Measurements from ENCODE around the gene GOPC. TPM values are rescaled to one million over a fixed set of nuclear protein-coding genes. Genes with fewer than 3 reads are reported as not detected.
"Not testable (repeated sequence)": the region's sequence is repeated elsewhere in the genome, so short reads cannot be mapped to it uniquely, and the experiment has no call there.

Gene GOPC
- 10 to 100 TPM; 14.8 to 15.8 TPM for total RNA-seq

DNA sequence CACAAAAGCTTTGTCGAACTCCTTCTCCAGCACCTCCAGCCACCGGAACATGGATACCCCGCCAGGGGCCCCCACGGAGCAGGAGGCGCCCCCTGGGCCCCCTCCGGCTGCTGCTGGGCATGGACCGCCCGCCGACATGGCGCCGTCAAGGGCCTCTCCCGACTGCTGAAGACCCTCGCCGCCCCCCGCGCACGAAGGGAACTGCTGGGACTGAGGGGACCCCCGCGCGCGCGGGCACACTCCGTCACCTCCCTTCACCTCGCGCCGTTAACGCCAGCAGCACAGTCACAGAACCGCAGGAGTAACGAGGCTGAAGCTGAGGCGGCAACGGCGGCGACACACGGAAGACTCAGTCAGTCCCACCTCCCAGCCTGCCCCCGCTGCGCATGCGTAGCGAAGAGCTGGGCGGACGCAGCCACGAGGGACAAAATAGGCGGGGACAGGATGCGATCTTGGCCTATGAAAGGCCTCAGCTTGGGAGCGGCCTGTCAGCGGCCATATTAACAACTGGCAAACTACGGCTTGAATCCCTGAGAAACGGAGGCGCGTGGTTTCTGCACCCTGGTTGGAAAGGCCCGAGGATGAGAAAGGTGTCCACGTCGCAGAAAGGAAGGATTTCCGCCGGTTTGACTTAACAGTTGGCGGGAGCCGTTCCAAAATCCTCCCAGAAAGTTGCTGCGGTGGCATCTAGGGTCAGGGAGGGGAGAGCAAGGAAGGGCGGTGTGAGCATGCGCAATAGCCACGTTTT, at the start of gene GOPC:
TSS of gene GOPC (minus strand) at position 361 of the 748 bp plus-strand sequence. CDS start at position 138, 223 bp downstream.
- H3K4me3 Mint-ChIP-seq = peak within 1 kb of the TSS; percentile 99
- H3K4me1 Mint-ChIP-seq (ENCODE audit: low read depth) = peaks cover 36% of the 10 kb centered on the region
- peaks cover 3% of the 10 kb centered on the region for H3K9me3 Mint-ChIP-seq
- H3K36me3 Mint-ChIP-seq = peaks cover 21% of the 10 kb centered on the region
- CTCF ChIA-PET = interaction anchor here (0.9 to 7.5 kb wide), 5 partner anchors 53 to 251 kb away, joined by 3 to 146 read pairs (median 4); no protein-coding TSS in a partner anchor
- intact Hi-C loops (cut with micrococcal nuclease) = loop anchor here (1.0 to 10.0 kb wide), 6 partner anchors 33 to 1752 kb away; partner anchors contain the start of genes NUS1 and TSPYL1
- peaks cover 2% of the 10 kb centered on the region for H3K27me3 Mint-ChIP-seq
- H3K27ac Mint-ChIP-seq = peak within 1 kb of the TSS; percentile 90
- POLR2A ChIA-PET = interaction anchor here (0.6 to 2.1 kb wide), 10 partner anchors 9 to 152 kb away, joined by 3 to 11 read pairs (median 4); partner anchors contain the start of gene DCBLD1
- DNase-seq = peak; percentile 97

- H3K4me1 Mint-ChIP-seq (ENCODE audit: low read depth); intact Hi-C loops (cut with micrococcal nuclease); POLR2A ChIA-PET; H3K9me3 Mint-ChIP-seq; H3K4me3 Mint-ChIP-seq; DNase-seq; H3K27ac Mint-ChIP-seq; CTCF ChIA-PET; H3K27me3 Mint-ChIP-seq; H3K36me3 Mint-ChIP-seq: not testable (repeated sequence)
Measured at GRCh38 chr6:117651984-117652383, 49.7 kb upstream of the GOPC start.

DNA sequence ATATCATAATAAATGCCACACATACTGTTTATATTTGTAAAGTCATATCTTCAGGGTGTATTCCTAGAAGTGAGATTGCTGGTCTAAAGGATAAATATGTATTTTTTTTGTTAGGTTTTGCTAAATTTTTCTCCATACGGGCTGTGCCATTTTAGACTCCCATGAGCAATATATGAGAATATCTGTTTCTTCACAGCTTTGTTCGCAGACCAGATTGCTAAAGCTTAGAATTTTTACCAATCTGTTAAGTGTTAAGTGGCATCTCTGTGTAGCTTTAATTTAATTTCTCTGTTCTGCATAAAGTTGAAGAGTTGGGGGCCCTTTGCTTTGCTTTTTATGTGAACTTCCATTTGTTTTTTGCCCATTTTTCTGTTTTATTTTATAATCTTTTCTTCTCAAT, 40.7 kb upstream of the GOPC start:
- H3K27ac Mint-ChIP-seq = no peak overlapping the region
- H3K36me3 Mint-ChIP-seq = no peaks in the 10 kb centered on the region
- ChIA-PET POLR2A (no interaction called here), CTCF (no interaction called here)
- no peaks in the 10 kb centered on the region for H3K4me1 Mint-ChIP-seq (ENCODE audit: low read depth)
- H3K4me3 Mint-ChIP-seq = no peak overlapping the region
- DNase-seq = no peak
- intact Hi-C loops (cut with micrococcal nuclease) = no loop called here
- H3K27me3 Mint-ChIP-seq = peaks cover 1% of the 10 kb centered on the region
- no peaks in the 10 kb centered on the region for H3K9me3 Mint-ChIP-seq

- Mint-ChIP-seq H3K9me3 (no peaks in the 10 kb centered on the region), H3K36me3 (no peaks in the 10 kb centered on the region), H3K4me3 (no peak overlapping the region), H3K27ac (no peak overlapping the region), H3K27me3 (peaks cover 5% of the 10 kb centered on the region), H3K4me1 (ENCODE audit: low read depth) (no peaks in the 10 kb centered on the region)
- ChIA-PET POLR2A (no interaction called here), CTCF (no interaction called here)
- intact Hi-C loops (cut with micrococcal nuclease) = no loop called here
- DNase-seq = no peak
Measured at GRCh38 chr6:117637770-117638169, 35.5 kb upstream of the GOPC start.

DNA sequence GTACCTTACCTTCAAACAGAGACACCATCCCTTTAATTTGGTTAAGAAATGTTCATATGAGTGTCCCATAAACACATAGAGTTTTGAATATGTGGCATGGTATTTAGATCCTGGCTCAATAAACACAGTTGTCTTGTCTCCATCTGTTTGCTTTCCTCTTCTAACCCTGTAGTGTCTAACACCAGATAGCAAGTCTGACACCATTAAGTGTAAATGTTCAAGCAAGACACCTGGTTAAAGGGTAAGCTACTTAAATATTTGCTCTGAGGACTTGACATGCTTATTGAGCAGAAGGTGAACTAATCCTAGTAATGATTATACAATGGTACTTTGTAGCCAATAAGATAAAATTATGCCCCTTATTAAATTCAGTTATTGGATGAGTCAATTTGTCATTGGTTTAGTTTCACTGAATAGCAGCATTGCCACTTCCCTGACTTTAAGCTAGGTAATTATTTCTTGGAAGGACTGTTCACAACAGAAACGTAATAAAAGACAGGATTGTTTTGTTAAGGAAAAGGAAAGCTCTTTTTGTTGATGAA, 26.9 kb upstream of the GOPC start:
- POLR2A ChIA-PET = no interaction called here
- Mint-ChIP-seq H3K4me3 (no peak overlapping the region), H3K4me1 (ENCODE audit: low read depth) (no peaks in the 10 kb centered on the region), H3K36me3 (peaks cover 4% of the 10 kb centered on the region), H3K27ac (no peak overlapping the region), H3K9me3 (peaks cover 16% of the 10 kb centered on the region), H3K27me3 (peaks cover 13% of the 10 kb centered on the region)
- intact Hi-C loops (cut with micrococcal nuclease) = no loop called here
- no peak for DNase-seq
- CTCF ChIA-PET = no interaction called here

- no peak for DNase-seq
- intact Hi-C loops (cut with micrococcal nuclease) = no loop called here
- Mint-ChIP-seq H3K4me3 (no peak overlapping the region), H3K36me3 (peaks cover 6% of the 10 kb centered on the region), H3K9me3 (peaks cover 20% of the 10 kb centered on the region), H3K27me3 (peaks cover 10% of the 10 kb centered on the region), H3K27ac (no peak overlapping the region), H3K4me1 (ENCODE audit: low read depth) (no peaks in the 10 kb centered on the region)
- CTCF ChIA-PET = no interaction called here
- POLR2A ChIA-PET = no interaction called here
Measured at GRCh38 chr6:117627533-117627932, 25.2 kb upstream of the GOPC start.

DNA sequence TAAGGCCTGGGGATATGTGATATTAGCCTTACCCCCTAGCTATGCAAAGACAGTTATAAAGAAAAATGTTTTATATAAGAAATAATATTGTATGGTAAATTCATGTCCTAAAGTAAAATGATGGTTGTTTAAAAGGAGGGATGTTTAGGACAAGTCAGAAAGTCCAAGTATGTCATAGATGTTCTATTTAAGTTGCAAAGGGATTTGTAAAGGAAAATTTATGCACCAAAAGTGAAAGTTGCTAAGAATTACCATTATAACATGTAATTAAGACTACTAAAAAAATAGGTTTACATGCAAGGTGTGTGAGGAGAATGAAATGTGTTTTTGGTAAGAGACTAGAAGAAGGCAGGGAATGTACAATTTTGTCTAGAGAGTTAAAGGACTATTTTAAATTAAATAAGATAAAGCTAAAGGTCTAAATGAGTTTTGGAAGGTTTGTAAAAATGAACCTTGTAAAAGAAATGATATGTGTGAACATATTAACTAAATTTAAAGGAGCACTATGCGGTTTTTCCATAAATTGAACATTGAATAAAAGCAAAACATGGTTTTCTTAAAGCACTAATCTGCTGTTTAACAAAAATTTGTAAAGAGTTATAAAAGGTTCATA, 22.7 kb upstream of the GOPC start:
- H3K36me3 Mint-ChIP-seq = peaks cover 6% of the 10 kb centered on the region
- intact Hi-C loops (cut with micrococcal nuclease) = no loop called here
- H3K27ac Mint-ChIP-seq = no peak overlapping the region
- H3K9me3 Mint-ChIP-seq = peaks cover 20% of the 10 kb centered on the region
- ChIA-PET POLR2A (no interaction called here), CTCF (no interaction called here)
- peaks cover 6% of the 10 kb centered on the region for H3K27me3 Mint-ChIP-seq
- H3K4me3 Mint-ChIP-seq = no peak overlapping the region
- DNase-seq = no peak
- H3K4me1 Mint-ChIP-seq (ENCODE audit: low read depth) = no peaks in the 10 kb centered on the region

- H3K9me3 Mint-ChIP-seq = peaks cover 10% of the 10 kb centered on the region
- ChIA-PET CTCF (no interaction called here), POLR2A (no interaction called here)
- no peaks in the 10 kb centered on the region for H3K27me3 Mint-ChIP-seq
- H3K4me1 Mint-ChIP-seq (ENCODE audit: low read depth) = peaks cover 27% of the 10 kb centered on the region
- H3K4me3 Mint-ChIP-seq = no peak overlapping the region
- H3K36me3 Mint-ChIP-seq = peaks cover 2% of the 10 kb centered on the region
- H3K27ac Mint-ChIP-seq = no peak overlapping the region
- intact Hi-C loops (cut with micrococcal nuclease) = no loop called here
- no peak for DNase-seq
Measured at GRCh38 chr6:117619178-117619577, 16.9 kb upstream of the GOPC start.

DNA sequence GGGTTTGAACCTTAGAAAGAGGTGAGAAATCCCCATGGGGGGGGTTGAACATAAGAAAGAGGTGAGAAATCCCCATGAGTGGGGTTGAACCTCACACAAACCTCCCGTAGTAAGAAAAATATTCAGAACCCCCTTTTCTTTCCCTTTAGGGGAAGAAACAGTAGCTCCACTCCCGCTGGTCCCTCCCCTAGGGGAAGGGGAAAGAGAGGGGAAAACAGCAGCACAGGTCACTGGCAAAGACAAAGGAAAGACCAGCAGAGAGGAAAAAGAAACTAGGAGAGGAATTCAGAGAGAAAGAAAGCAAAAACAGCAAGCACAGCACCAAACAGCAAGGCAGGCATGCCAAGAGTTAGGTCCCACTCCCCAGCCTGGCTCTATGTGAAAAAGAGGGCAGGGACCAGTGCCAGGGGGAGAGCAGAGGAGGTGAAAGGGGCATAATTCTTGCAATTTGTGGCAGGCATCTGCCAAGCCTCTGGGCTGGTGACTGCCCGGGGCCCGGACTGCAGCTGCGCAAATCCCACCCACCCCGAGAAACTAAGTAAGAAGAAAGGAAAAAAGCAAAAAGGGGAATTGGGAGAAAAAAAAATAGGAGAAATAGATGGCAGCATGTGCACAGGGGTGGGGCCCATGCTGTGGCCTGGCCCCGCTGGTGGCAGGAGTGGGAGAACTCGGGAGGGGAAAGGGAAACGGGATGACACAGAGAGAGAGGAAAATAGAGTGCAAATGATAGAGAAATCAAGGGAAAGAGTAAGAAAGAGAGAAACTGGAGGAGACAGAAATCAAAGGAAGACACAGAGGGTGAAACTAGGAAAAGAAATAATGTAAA, 15.1 kb upstream of the GOPC start:
- no peaks in the 10 kb centered on the region for H3K27me3 Mint-ChIP-seq
- DNase-seq = no peak
- H3K27ac Mint-ChIP-seq = peak overlapping the region; percentile 10
- peaks cover 32% of the 10 kb centered on the region for H3K4me1 Mint-ChIP-seq (ENCODE audit: low read depth)
- peaks cover 5% of the 10 kb centered on the region for H3K9me3 Mint-ChIP-seq
- CTCF ChIA-PET = no interaction called here
- POLR2A ChIA-PET = no interaction called here
- no peaks in the 10 kb centered on the region for H3K36me3 Mint-ChIP-seq
- intact Hi-C loops (cut with micrococcal nuclease) = no loop called here
- no peak overlapping the region for H3K4me3 Mint-ChIP-seq

DNA sequence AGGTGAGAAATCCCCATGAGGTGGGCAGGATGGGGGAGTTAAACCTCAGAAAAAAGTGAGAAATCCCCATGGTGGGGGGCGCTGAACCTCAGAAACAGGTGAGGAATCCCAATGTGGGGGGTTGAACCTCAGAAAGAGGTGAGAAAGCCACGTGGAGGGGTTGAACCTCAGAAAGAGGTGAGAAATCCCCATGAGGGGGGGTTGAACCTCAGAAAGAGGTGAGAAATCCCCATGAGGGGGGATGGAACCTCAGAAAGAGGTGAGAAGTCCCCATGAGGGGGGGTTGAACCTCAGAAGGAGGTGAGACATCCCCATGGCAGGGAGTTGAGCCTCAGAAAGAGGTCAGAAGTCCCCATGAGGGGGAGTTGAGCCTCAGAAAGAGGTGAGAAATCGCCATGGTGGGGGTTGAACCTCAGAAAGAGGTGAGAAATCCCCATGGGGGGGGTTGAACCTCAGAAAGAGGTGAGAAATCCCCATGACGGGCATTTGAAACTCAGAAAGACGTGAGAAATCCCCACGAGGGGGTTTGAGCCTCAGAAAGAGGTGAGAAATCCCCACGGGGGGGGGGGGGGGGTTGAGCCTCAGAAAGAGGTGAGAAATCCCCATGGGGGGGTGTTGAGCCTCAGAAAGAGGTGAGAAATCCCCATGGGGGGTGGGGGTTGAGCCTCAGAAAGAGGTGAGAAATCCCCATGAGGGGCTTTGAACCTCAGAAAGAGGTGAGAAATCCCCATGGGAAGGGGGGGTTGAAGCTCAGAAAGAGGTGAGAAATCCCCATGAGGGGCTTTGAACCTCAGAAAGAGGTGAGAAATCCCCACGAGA, 14.3 kb upstream of the GOPC start:
- H3K36me3 Mint-ChIP-seq = no peaks in the 10 kb centered on the region
- POLR2A ChIA-PET = no interaction called here

GRCh38 chr6:117615750-117616390, 13.6 kb upstream of the GOPC start:
- intact Hi-C loops (cut with micrococcal nuclease) = no loop called here
- CTCF ChIA-PET = no interaction called here
- Mint-ChIP-seq H3K4me1 (ENCODE audit: low read depth) (peaks cover 32% of the 10 kb centered on the region), H3K27me3 (peaks cover 3% of the 10 kb centered on the region), H3K27ac (peak overlapping the region; percentile 66), H3K36me3 (no peaks in the 10 kb centered on the region), H3K4me3 (no peak overlapping the region), H3K9me3 (peaks cover 5% of the 10 kb centered on the region)
- POLR2A ChIA-PET = no interaction called here
- no peak for DNase-seq

More for the DNA sequence above, 14.3 kb upstream of the GOPC start:
- Mint-ChIP-seq H3K4me3 (no peak overlapping the region), H3K9me3 (peaks cover 5% of the 10 kb centered on the region), H3K4me1 (ENCODE audit: low read depth) (peaks cover 32% of the 10 kb centered on the region), H3K27ac (peak overlapping the region; percentile 66), H3K27me3 (peaks cover 3% of the 10 kb centered on the region)
- intact Hi-C loops (cut with micrococcal nuclease) = no loop called here
- DNase-seq = peak; percentile 43
- CTCF ChIA-PET = no interaction called here

Measured in activated CD4-positive, alpha-beta memory T cell treated with anti-CD3 and anti-CD28 coated beads for 36 hours (primary cell).